GM18907 (cell line): ENCODE results near the gene RRM2.
"Not testable (repeated sequence)": the region's sequence is repeated elsewhere in the genome, so short reads cannot be mapped to it uniquely, and the experiment has no call there.

Source experiments
- ATAC-seq: cut with Tn5 transposase; IDR thresholded peaks from one replicate; pipeline ENCODE4 v1.9.1; 2021; ENCODE audit warnings: mild to moderate bottlenecking, moderate library complexity; ENCODE audit not compliant: unreplicated experiment

The RRM2 gene

GRCh38 chr2:10128420-10128819 is 5.9 kb downstream of the RRM2 start:
- no peak for ATAC-seq

GRCh38 chr2:10129490-10129889 is 7.0 kb downstream of the RRM2 start:
- ATAC-seq = no peak

GRCh38 chr2:10132043-10132575 is 9.6 kb downstream of the RRM2 start:
- no peak for ATAC-seq

- no peak for ATAC-seq
Observed at GRCh38 chr2:10132596-10132995, 10.1 kb downstream of the RRM2 start.

- ATAC-seq = no peak
Observed at GRCh38 chr2:10132996-10133647, 10.6 kb downstream of the RRM2 start.

GRCh38 chr2:10135296-10136089 is 13.0 kb downstream of the RRM2 start:
- ATAC-seq = no peak

GRCh38 chr2:10136101-10136934 is 13.8 kb downstream of the RRM2 start:
- no peak for ATAC-seq

- ATAC-seq = no peak
Observed at GRCh38 chr2:10137053-10137843, 14.7 kb downstream of the RRM2 start.

- ATAC-seq = no peak
Observed at GRCh38 chr2:10139536-10139935, 17.0 kb downstream of the RRM2 start.

GRCh38 chr2:10140841-10141610 is 18.5 kb downstream of the RRM2 start:
- ATAC-seq = no peak

- no peak for ATAC-seq
Observed at GRCh38 chr2:10141736-10142639, 19.4 kb downstream of the RRM2 start.

GRCh38 chr2:10142640-10142965 is 20.1 kb downstream of the RRM2 start:
- no peak for ATAC-seq

- ATAC-seq = no peak
Observed at GRCh38 chr2:10144771-10145518, 22.4 kb downstream of the RRM2 start.

GRCh38 chr2:10145519-10146357 is 23.2 kb downstream of the RRM2 start:
- ATAC-seq = no peak

- ATAC-seq = no peak
Observed at GRCh38 chr2:10146366-10147005, 23.9 kb downstream of the RRM2 start.

- not testable (repeated sequence) for ATAC-seq
Observed at GRCh38 chr2:10147050-10147660, 24.6 kb downstream of the RRM2 start.
